Mesothelial cell of epicardium (in vitro differentiated cells): ENCODE results near the gene TM7SF2. TPM values are rescaled to one million over a fixed set of nuclear protein-coding genes. Genes with fewer than 3 reads are reported as not detected.

Experiments used
- DNase-seq, 2 experiments: peaks; one replicate each; pipeline ENCODE4 v3.0.0; 2021; ENCODE audit warnings: low spot score in 2 of 2; ENCODE audit not compliant: unreplicated experiment in 2 of 2
- H3K27ac Mint-ChIP-seq: 2 replicates; pipeline ENCODE4 v1.8.0; 2021; ENCODE audit warnings: mixed read lengths
- H3K27me3 Mint-ChIP-seq: 2 replicates; pipeline ENCODE4 v1.8.0; 2021; ENCODE audit warnings: low read depth, mixed read lengths
- H3K36me3 Mint-ChIP-seq: 2 replicates; pipeline ENCODE4 v1.8.0; 2021; ENCODE audit warnings: mixed read lengths
- H3K4me1 Mint-ChIP-seq: 2 replicates; pipeline ENCODE4 v1.8.0; 2021; ENCODE audit warnings: mixed read lengths
- H3K4me3 Mint-ChIP-seq: 2 replicates; pipeline ENCODE4 v1.8.0; 2021; ENCODE audit warnings: mild to moderate bottlenecking, moderate library complexity, mixed read lengths
- H3K9me3 Mint-ChIP-seq: 2 replicates; pipeline ENCODE4 v1.8.0; 2021; ENCODE audit warnings: mixed read lengths
- total RNA-seq: library from RNA; stranded (reverse); gene quantifications from 3 replicates; pipeline ENCODE4 v1.2.1, GENCODE V29; 2021
- TF ChIP-seq, protein P1 (sequence below): fragments of 200-600 bp; sonication (generic); IDR thresholded peaks from one replicate; pipeline ENCODE4 v1.5.0; 2021; ENCODE audit warnings: antibody characterized with exemption; ENCODE audit not compliant: unreplicated experiment

TM7SF2 gene
- total RNA-seq, 1 donor from 2014 or later, result 74.2 TPM

DNA sequence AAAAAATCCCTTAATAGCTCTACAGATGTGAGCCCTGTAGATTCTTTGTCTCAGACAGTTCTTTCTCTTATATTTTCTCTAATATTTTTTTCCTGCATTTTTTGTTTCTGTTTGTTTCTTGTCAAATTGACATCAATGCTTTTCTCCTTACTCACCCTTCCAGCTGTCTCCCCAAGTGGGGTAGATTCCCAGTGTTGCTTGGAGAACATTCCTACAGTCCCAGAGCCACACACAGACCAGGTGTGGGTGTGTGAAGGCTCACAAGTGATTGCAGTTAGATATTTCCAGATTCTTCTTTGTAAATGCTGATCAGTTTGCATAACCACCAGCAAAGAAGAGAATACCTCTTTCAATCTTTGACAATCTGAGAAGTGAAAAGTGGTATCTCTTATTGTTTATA, 8.2 kb upstream of the TM7SF2 start:
- no peak overlapping the region for H3K27ac Mint-ChIP-seq
- TF ChIP-seq, protein P1, sequence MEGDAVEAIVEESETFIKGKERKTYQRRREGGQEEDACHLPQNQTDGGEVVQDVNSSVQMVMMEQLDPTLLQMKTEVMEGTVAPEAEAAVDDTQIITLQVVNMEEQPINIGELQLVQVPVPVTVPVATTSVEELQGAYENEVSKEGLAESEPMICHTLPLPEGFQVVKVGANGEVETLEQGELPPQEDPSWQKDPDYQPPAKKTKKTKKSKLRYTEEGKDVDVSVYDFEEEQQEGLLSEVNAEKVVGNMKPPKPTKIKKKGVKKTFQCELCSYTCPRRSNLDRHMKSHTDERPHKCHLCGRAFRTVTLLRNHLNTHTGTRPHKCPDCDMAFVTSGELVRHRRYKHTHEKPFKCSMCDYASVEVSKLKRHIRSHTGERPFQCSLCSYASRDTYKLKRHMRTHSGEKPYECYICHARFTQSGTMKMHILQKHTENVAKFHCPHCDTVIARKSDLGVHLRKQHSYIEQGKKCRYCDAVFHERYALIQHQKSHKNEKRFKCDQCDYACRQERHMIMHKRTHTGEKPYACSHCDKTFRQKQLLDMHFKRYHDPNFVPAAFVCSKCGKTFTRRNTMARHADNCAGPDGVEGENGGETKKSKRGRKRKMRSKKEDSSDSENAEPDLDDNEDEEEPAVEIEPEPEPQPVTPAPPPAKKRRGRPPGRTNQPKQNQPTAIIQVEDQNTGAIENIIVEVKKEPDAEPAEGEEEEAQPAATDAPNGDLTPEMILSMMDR, result no peak
- H3K9me3 Mint-ChIP-seq, result no peaks in the 10 kb centered on the region
- H3K27me3 Mint-ChIP-seq, result no peaks in the 10 kb centered on the region
- H3K4me1 Mint-ChIP-seq, result peaks cover 3% of the 10 kb centered on the region
- no peak overlapping the region for H3K4me3 Mint-ChIP-seq
- DNase-seq, result no peak
- H3K36me3 Mint-ChIP-seq, result no peaks in the 10 kb centered on the region

DNA sequence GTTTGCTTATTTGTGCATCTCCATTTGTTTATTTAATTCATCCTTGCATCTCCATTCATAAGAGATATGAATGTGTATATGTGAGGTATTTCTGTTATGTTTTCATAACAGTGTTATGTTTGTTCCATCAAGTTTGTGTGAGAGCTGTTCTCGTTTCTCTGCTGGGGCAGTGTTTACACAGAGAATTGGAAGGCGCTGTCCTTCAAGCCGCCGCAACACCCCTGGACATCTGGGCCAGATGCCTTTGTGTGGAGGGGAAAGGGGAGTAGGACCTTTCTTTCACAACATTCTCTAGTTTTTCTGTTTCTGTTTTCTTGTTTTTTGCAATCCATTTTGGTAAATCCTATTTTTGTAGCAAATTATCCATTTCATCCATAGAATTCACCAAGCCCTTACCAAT, 7.0 kb upstream of the TM7SF2 start:
- Mint-ChIP-seq H3K36me3 (no peaks in the 10 kb centered on the region), H3K27ac (no peak overlapping the region), H3K9me3 (no peaks in the 10 kb centered on the region), H3K4me1 (peaks cover 3% of the 10 kb centered on the region), H3K27me3 (no peaks in the 10 kb centered on the region), H3K4me3 (no peak overlapping the region)
- TF ChIP-seq, protein P1, result no peak
- DNase-seq, result no peak

DNA sequence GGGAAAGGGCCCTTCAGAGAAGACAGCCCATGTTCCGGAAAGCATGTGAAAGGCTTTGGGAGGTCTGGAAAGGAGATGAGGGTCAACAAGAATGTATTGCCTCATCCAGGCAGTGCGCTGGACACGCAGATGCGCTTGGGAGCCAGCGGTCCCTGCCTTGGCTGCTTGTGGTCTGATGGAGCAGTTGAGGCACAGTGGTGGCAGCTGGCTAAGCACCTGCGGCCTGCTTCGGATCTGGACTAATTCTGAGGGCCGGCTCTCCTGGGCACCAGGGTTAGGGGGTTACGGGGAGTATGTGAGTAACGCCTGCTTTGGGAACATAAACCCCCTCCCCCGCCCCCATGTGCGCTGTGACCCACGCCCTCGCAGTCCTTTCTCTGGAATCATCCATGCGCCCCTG, 4.6 kb upstream of the TM7SF2 start:
- H3K27me3 Mint-ChIP-seq, result peaks cover 2% of the 10 kb centered on the region
- no peak for DNase-seq

DNA sequence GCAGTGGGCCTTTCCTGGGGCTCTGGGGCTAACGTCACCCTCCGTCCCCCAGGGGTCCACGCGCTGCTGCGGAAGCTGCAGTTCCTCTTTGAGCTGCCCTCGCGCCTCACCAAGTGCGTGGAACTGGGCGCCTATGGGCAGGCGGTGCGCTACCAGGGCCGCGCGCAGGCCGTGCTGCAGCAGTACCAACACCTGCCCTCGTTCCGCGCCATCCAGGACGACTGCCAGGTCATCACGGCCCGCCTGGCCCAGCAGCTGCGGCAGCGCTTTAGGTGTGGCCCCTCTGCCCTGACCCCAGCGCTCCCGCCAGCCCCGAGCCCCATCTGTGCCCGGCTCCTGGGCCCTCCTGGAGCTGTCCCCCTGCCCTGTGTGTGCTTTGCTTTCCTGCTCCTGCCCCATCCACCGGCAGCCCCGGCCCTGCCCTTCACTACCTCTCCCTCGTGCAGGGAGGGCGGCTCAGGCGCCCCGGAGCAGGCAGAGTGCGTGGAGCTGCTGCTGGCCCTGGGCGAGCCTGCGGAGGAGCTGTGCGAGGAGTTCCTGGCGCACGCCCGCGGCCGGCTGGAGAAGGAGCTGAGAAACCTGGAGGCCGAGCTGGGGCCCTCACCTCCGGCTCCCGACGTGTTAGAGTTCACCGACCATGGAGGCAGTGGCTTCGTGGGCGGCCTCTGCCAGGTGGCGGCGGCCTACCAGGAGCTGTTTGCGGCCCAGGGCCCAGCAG, 3.8 kb upstream of the TM7SF2 start:
- TF ChIP-seq, protein P1, result no peak
- Mint-ChIP-seq H3K4me3 (no peak overlapping the region), H3K36me3 (no peaks in the 10 kb centered on the region), H3K27me3 (peaks cover 2% of the 10 kb centered on the region), H3K27ac (no peak overlapping the region), H3K9me3 (no peaks in the 10 kb centered on the region), H3K4me1 (peaks cover 18% of the 10 kb centered on the region)
- DNase-seq, result no peak

More for the DNA sequence above, 4.6 kb upstream of the TM7SF2 start:
- Mint-ChIP-seq H3K4me3 (no peak overlapping the region), H3K36me3 (no peaks in the 10 kb centered on the region), H3K4me1 (peaks cover 19% of the 10 kb centered on the region), H3K27ac (no peak overlapping the region), H3K9me3 (no peaks in the 10 kb centered on the region)
- TF ChIP-seq, protein P1, result no peak

DNA sequence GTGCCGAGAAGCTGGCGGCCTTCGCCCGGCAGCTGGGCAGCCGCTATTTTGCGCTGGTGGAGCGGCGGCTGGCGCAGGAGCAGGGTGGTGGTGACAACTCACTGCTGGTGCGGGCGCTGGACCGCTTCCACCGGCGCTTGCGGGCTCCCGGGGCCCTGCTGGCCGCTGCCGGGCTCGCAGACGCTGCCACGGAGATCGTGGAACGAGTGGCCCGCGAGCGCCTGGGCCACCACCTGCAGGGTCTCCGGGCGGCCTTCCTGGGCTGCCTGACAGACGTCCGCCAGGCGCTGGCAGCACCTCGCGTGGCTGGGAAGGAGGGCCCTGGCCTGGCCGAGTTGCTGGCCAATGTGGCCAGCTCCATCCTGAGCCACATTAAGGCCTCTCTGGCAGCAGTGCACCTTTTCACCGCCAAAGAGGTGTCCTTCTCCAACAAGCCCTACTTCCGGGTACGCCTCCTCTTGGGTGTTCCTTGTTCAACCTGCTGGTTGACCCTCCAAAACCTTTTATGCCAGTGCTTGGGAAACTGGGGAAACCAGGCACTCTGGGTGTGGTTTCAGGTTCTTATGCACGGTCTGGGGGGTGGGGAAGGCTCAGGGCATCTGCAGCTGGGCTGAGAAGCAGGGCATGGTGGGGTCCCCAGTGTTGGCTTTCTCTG, 3.1 kb upstream of the TM7SF2 start:
- no peaks in the 10 kb centered on the region for H3K36me3 Mint-ChIP-seq
- DNase-seq, result no peak
- peaks cover 2% of the 10 kb centered on the region for H3K27me3 Mint-ChIP-seq
- H3K27ac Mint-ChIP-seq, result no peak overlapping the region
- TF ChIP-seq, protein P1, result no peak
- H3K4me3 Mint-ChIP-seq, result no peak overlapping the region
- peaks cover 24% of the 10 kb centered on the region for H3K4me1 Mint-ChIP-seq
- H3K9me3 Mint-ChIP-seq, result no peaks in the 10 kb centered on the region
